OCI-LY1 (cell line): ENCODE results near the gene ASIC4.

Experiments
- H2AFZ ChIP-seq: fragments of 200-600 bp; sonication (generic), shearing (Covaris generic); 2 replicates; pipeline ENCODE4 v1.6.0; 2014; ENCODE audit warnings: antibody characterized with exemption, mild to moderate bottlenecking, low read length
- H3F3A ChIP-seq: fragments of 200-600 bp; sonication (generic), shearing (Covaris generic); 2 replicates; pipeline ENCODE4 v1.6.0; 2014; ENCODE audit warnings: mild to moderate bottlenecking, antibody characterized with exemption, low read length, moderate library complexity; ENCODE audit not compliant: insufficient read depth
- H3K27ac ChIP-seq: fragments of 200-600 bp; sonication (generic); 2 replicates; pipeline ENCODE4 v1.5.1; 2014; ENCODE audit warnings: low read length, mixed run types, mild to moderate bottlenecking, low read depth; ENCODE audit not compliant: poor library complexity, severe bottlenecking
- H3K27me3 ChIP-seq: fragments of 200-600 bp; sonication (generic); 2 replicates; pipeline ENCODE4 v1.6.0; 2014; ENCODE audit warnings: antibody characterized with exemption, mild to moderate bottlenecking, low read length, moderate library complexity; ENCODE audit not compliant: insufficient read depth
- H3K36me3 ChIP-seq: fragments of 200-600 bp; sonication (generic); 2 replicates; pipeline ENCODE4 v1.6.1; 2014; ENCODE audit warnings: mild to moderate bottlenecking, antibody characterized with exemption, low read length, moderate library complexity, mixed read lengths; ENCODE audit not compliant: insufficient read depth
- H3K4me1 ChIP-seq: fragments of 200-600 bp; sonication (generic); 2 replicates; pipeline ENCODE4 v1.5.1; 2014; ENCODE audit warnings: mild to moderate bottlenecking, low read length, moderate library complexity; ENCODE audit not compliant: insufficient read depth, severe bottlenecking
- H3K4me2 ChIP-seq: fragments of 200-600 bp; sonication (generic), shearing (Covaris generic); 2 replicates; pipeline ENCODE4 v1.6.1; 2014; ENCODE audit warnings: low read length
- H3K4me3 ChIP-seq: fragments of 200-600 bp; sonication (generic); 2 replicates; pipeline ENCODE4 v1.5.1; 2014; ENCODE audit warnings: low read length, low read depth, mild to moderate bottlenecking, mixed read lengths; ENCODE audit not compliant: poor library complexity, severe bottlenecking
- H3K79me2 ChIP-seq: fragments of 200-600 bp; shearing (Covaris generic); 2 replicates; pipeline ENCODE4 v1.6.1; 2016; ENCODE audit warnings: mixed run types, low read length, mixed read lengths; ENCODE audit not compliant: insufficient read depth
- H3K9ac ChIP-seq: fragments of 200-600 bp; sonication (generic), shearing (Covaris generic); 2 replicates; pipeline ENCODE4 v1.6.1; 2014; ENCODE audit warnings: mild to moderate bottlenecking, low read length, mixed read lengths
- H3K9me2 ChIP-seq: fragments of 200-600 bp; sonication (generic), shearing (Covaris generic); 2 replicates; pipeline ENCODE4 v1.6.1; 2014; ENCODE audit warnings: low read depth, mild to moderate bottlenecking, low read length, mixed read lengths
- H3K9me3 ChIP-seq: fragments of 200-600 bp; shearing (Covaris generic); 2 replicates; pipeline ENCODE4 v1.6.1; 2014; ENCODE audit warnings: low read length, mixed read lengths
- H4K20me1 ChIP-seq: fragments of 200-600 bp; sonication (generic), shearing (Covaris generic); 2 replicates; pipeline ENCODE4 v1.6.0; 2016; ENCODE audit warnings: mild to moderate bottlenecking, low read length; ENCODE audit not compliant: insufficient read depth
- EZH2 ChIP-seq: fragments of 200-600 bp; sonication (generic), shearing (Covaris generic); IDR thresholded peaks from 2 replicates; pipeline ENCODE4 v1.8.0; 2017; ENCODE audit warnings: borderline replicate concordance, mixed run types, mild to moderate bottlenecking, antibody characterized with exemption, low read length, moderate library complexity, mixed read lengths
- TF ChIP-seq, protein P1 (sequence below): fragments of 200-600 bp; sonication (generic), shearing (Covaris generic); IDR thresholded peaks from 2 replicates; pipeline ENCODE4 v1.5.1; 2017; ENCODE audit warnings: mild to moderate bottlenecking, antibody characterized with exemption, low read length, moderate library complexity, mixed read lengths

ASIC4 gene

DNA sequence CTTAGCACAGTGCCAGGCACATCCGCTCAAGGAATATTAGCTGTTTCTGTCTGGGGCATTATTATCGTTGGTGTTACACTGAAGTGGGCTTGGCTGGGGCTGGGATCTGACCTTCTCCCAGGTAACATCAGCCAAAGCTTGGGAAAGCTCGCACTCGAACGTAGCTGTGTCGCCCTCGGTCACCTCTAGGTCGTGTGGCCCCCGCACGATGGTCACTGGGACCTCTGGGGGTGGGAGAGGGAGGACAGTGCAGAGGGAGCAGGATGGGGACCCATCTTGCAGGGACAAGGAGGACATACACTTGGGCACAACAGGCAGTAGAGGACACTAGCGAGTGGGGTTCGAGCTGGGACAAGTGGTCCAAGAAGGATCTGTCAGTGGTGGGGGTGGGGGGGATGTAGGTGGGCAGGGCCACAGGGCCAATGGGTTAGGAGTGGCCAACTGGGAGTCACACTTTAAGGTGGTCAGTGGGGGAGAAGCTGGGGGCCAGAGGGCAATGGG lies 39.2 kb downstream of the ASIC4 start:
- Histone ChIP-seq H3F3A (no peaks in the 10 kb centered on the region), H3K27me3 (0 out of 2 replicates have a peak, but pooled peaks cover 4% of the 10 kb centered on the region), H3K36me3 (no peaks in the 10 kb centered on the region), H4K20me1 (no peaks in the 10 kb centered on the region), H2AFZ (no peak overlapping the region), H3K79me2 (no peaks in the 10 kb centered on the region), H3K9me2 (no peaks in the 10 kb centered on the region), H3K4me2 (no peak overlapping the region), H3K9me3 (no peaks in the 10 kb centered on the region), H3K4me3 (no peak overlapping the region), H3K9ac (no peak overlapping the region), H3K27ac (no peak overlapping the region), H3K4me1 (no peaks in the 10 kb centered on the region)
- TF ChIP-seq EZH2, result no peak
- TF ChIP-seq, protein P1, sequence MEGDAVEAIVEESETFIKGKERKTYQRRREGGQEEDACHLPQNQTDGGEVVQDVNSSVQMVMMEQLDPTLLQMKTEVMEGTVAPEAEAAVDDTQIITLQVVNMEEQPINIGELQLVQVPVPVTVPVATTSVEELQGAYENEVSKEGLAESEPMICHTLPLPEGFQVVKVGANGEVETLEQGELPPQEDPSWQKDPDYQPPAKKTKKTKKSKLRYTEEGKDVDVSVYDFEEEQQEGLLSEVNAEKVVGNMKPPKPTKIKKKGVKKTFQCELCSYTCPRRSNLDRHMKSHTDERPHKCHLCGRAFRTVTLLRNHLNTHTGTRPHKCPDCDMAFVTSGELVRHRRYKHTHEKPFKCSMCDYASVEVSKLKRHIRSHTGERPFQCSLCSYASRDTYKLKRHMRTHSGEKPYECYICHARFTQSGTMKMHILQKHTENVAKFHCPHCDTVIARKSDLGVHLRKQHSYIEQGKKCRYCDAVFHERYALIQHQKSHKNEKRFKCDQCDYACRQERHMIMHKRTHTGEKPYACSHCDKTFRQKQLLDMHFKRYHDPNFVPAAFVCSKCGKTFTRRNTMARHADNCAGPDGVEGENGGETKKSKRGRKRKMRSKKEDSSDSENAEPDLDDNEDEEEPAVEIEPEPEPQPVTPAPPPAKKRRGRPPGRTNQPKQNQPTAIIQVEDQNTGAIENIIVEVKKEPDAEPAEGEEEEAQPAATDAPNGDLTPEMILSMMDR, result no peak

DNA sequence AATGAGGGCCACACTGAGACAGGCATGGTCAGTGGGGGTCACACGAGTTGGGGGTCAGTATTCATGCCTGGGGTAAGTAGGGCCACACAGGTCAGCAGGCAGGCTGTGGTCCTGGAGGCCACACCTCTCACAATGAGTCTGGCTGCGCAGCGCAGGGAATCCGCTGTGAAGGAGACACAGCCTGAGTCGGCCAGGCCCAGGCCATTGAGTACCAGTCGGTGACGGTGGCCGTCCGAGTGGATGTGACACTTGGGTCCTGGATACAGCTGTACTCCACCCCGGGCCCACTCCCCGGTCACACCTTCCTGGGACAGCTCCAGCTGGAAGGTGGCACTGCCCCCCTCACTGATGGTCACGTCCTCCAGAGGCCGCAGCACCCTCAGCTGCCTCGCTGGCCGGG lies 40.1 kb downstream of the ASIC4 start:
- TF ChIP-seq, protein P1, result no peak
- TF ChIP-seq EZH2, result no peak
- H3K36me3 ChIP-seq, result no peaks in the 10 kb centered on the region
- H2AFZ ChIP-seq, result no peak overlapping the region
- H3K4me1 ChIP-seq, result no peaks in the 10 kb centered on the region
- H3K79me2 ChIP-seq, result no peaks in the 10 kb centered on the region
- no peak overlapping the region for H3K4me2 ChIP-seq
- no peaks in the 10 kb centered on the region for H3K9me2 ChIP-seq
- H3K9me3 ChIP-seq, result no peaks in the 10 kb centered on the region
- no peak overlapping the region for H3K27ac ChIP-seq
- no peaks in the 10 kb centered on the region for H4K20me1 ChIP-seq
- no peaks in the 10 kb centered on the region for H3F3A ChIP-seq
- no peak overlapping the region for H3K9ac ChIP-seq
- no peak overlapping the region for H3K4me3 ChIP-seq
- 0 out of 2 replicates have a peak, but pooled peaks cover 4% of the 10 kb centered on the region for H3K27me3 ChIP-seq

DNA sequence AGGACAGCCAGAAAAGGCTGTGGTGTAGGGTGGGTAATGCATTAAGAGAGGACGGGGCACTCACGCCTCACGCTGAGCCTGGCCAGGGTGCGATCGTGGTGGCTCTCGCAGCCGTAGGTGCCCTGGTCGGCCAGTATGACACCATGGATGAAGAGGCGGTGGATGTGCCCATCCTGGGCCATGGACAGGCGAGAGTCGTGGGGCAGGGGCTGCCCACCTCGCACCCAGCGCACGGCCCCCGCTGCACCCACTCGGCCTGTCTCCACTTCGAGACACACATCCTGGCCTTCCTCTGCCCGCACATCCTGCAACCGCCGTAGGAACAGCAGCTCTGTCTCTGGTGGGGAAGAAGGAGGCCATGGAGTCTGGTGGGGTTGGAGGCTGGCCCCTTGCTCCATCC lies 41.7 kb downstream of the ASIC4 start:
- Histone ChIP-seq H3K27me3 (0 out of 2 replicates have a peak, but pooled peaks cover 4% of the 10 kb centered on the region), H2AFZ (no peak overlapping the region), H4K20me1 (no peaks in the 10 kb centered on the region), H3K4me2 (no peak overlapping the region), H3K9me3 (no peaks in the 10 kb centered on the region), H3K27ac (no peak overlapping the region), H3K4me3 (no peak overlapping the region), H3K9ac (no peak overlapping the region), H3F3A (no peaks in the 10 kb centered on the region), H3K79me2 (no peaks in the 10 kb centered on the region), H3K9me2 (no peaks in the 10 kb centered on the region), H3K36me3 (no peaks in the 10 kb centered on the region), H3K4me1 (no peaks in the 10 kb centered on the region)
- TF ChIP-seq EZH2, result no peak
- TF ChIP-seq, protein P1, result no peak
